Keratinocyte (primary cell): ENCODE data around the gene IDE. TPM values are rescaled to one million over a fixed set of nuclear protein-coding genes. Genes with fewer than 3 reads are reported as not detected.

Experiments
- DNase-seq: peaks from one replicate; pipeline ENCODE4 v3.0.0-alpha.2; 2011; ENCODE audit warnings: low read depth, missing footprints, low spot score
- FAIRE-seq: peaks from 2 replicates; lab custom pipeline; 2011; peaks lifted over from hg19 to GRCh38; lab: Jason Lieb, UNC
- H2AFZ ChIP-seq: 2 replicates; pipeline ENCODE4 v1.6.0; 2012; ENCODE audit warnings: low read length, control low read depth, inconsistent platforms; ENCODE audit not compliant: control insufficient read depth
- H3K27ac ChIP-seq: 2 replicates; pipeline ENCODE4 v1.5.1; 2011; ENCODE audit warnings: low read length; ENCODE audit not compliant: control insufficient read depth, insufficient read depth
- H3K27me3 ChIP-seq: 3 replicates; pipeline ENCODE4 v1.6.0; 2011; ENCODE audit warnings: low read length; ENCODE audit not compliant: control insufficient read depth, insufficient read depth; ENCODE audit errors: extremely low read depth
- H3K36me3 ChIP-seq, 2 experiments: 2 replicates in 1 of 2; 3 replicates in 1 of 2; pipeline ENCODE4 v1.5.1; 2011; ENCODE audit warnings: low read length in 2 of 2, mild to moderate bottlenecking in 1 of 2; ENCODE audit not compliant: control insufficient read depth in 2 of 2, insufficient read depth in 2 of 2; ENCODE audit errors: extremely low read depth in 1 of 2
- H3K4me1 ChIP-seq: 3 replicates; pipeline ENCODE4 v1.5.1; 2011; ENCODE audit warnings: low read length; ENCODE audit not compliant: control insufficient read depth, insufficient read depth; ENCODE audit errors: extremely low read depth
- H3K4me2 ChIP-seq: 3 replicates; pipeline ENCODE4 v1.6.0; 2011; ENCODE audit warnings: low read depth, low read length; ENCODE audit not compliant: control insufficient read depth, insufficient read depth; ENCODE audit errors: extremely low read depth
- H3K4me3 ChIP-seq, 3 experiments: fragments of 200-600 bp in 1 of 3; sonication (generic) in 1 of 3; 2 replicates in 2 of 3; 3 replicates in 1 of 3; pipeline ENCODE4 v1.5.1; 2011 to 2016; ENCODE audit warnings: low read length in 3 of 3, mild to moderate bottlenecking in 3 of 3, control low read depth in 2 of 3, inconsistent platforms in 1 of 3, low read depth in 1 of 3, mixed read lengths in 1 of 3, mixed run types in 1 of 3, moderate library complexity in 1 of 3; ENCODE audit not compliant: control insufficient read depth in 2 of 3, insufficient read depth in 2 of 3; ENCODE audit errors: extremely low read depth in 1 of 3
- H3K79me2 ChIP-seq: 2 replicates; pipeline ENCODE4 v1.6.0; 2012; ENCODE audit warnings: low read length; ENCODE audit not compliant: control insufficient read depth, insufficient read depth
- H3K9ac ChIP-seq: 3 replicates; pipeline ENCODE4 v1.6.0; 2011; ENCODE audit warnings: low read length; ENCODE audit not compliant: control insufficient read depth, insufficient read depth; ENCODE audit errors: extremely low read depth
- H3K9me1 ChIP-seq: 3 replicates; pipeline ENCODE4 v1.6.0; 2011; ENCODE audit warnings: low read length; ENCODE audit not compliant: control insufficient read depth, insufficient read depth; ENCODE audit errors: extremely low read depth
- H3K9me3 ChIP-seq: 2 replicates; pipeline ENCODE4 v1.5.1; 2012; ENCODE audit warnings: low read depth, low read length; ENCODE audit not compliant: control insufficient read depth
- H4K20me1 ChIP-seq: 3 replicates; pipeline ENCODE4 v1.6.0; 2011; ENCODE audit warnings: low read length; ENCODE audit not compliant: control insufficient read depth, insufficient read depth; ENCODE audit errors: extremely low read depth
- CTCF ChIP-seq, 3 experiments: IDR thresholded peaks in 1 of 3; conservative IDR thresholded peaks in 1 of 3; optimal IDR thresholded peaks in 1 of 3; 2 replicates in 2 of 3; 3 replicates in 1 of 3; pipeline versions ENCODE3 to v1.5.1; 2011; ENCODE audit warnings: low read length in 3 of 3, mild to moderate bottlenecking in 3 of 3, moderate library complexity in 2 of 3, control low read depth in 1 of 3, inconsistent platforms in 1 of 3; ENCODE audit not compliant: insufficient read depth in 2 of 3; ENCODE audit errors: extremely low read depth in 1 of 3
- EZH2 ChIP-seq: IDR thresholded peaks from one replicate; pipeline ENCODE4 v1.6.1; 2012; ENCODE audit warnings: inconsistent platforms, mild to moderate bottlenecking, low read length, moderate library complexity
- dilution Hi-C: fragments of 300-500 bp; cut with MboI; formaldehyde crosslinking; loops from one replicate; pipeline ENCODE4 v1.7.0; 2020; ENCODE audit warnings: low sequenced_read_pairs; ENCODE audit not compliant: extremely low pct_ligation_motif_present
- polyA plus RNA-seq, 5 experiments: library from polyadenylated mRNA; depleted of rRNA in 3 of 5; stranded (reverse) in 3 of 5; stranded (forward) in 1 of 5; unstranded in 1 of 5; fragments of >200 nt; gene quantifications; 1 replicate in 1 of 5; 2 replicates in 3 of 5; 3 replicates in 1 of 5; pipeline versions ENCODE4 v1.2.1 to v1.2.3, GENCODE V29; 2011 to 2012; ENCODE audit warnings: missing spikeins in 2 of 5, low read depth in 1 of 5, low replicate concordance in 1 of 5

IDE gene
- polyA plus RNA-seq, 1 donor (not counting 4 experiments of a cell fraction or from before 2014, with no cell fraction given): 24.4 TPM

GRCh38 chr10:92432596-92432995, 141.3 kb downstream of the IDE start:
- TF ChIP-seq CTCF (optimal IDR thresholded peaks at IDR 0.05 in 1 of 3, IDR thresholded peaks at IDR 0.05 in 1 of 3, conservative IDR thresholded peaks at IDR 0.05 in 1 of 3; ENCODE audit: extremely low read depth in 1 of 3, insufficient read depth in 2 of 3, low read length in 3 of 3): no peak
- TF ChIP-seq EZH2: no peak
- dilution Hi-C loops: no loop called here
- Histone ChIP-seq H3K9ac (no peak overlapping the region), H3K9me1 (no peaks in the 10 kb centered on the region), H3K4me3 (no peak overlapping the region), H3K79me2 (no peaks in the 10 kb centered on the region), H3K36me3 (no peaks in the 10 kb centered on the region), H4K20me1 (no peaks in the 10 kb centered on the region), H3K27me3 (no peaks in the 10 kb centered on the region), H3K4me1 (no peaks in the 10 kb centered on the region), H2AFZ (no peak overlapping the region), H3K27ac (no peak overlapping the region), H3K4me2 (no peak overlapping the region), H3K9me3 (no peaks in the 10 kb centered on the region)
- no peak for DNase-seq
- no peak for FAIRE-seq

GRCh38 chr10:92430103-92430502, 143.8 kb downstream of the IDE start:
- no peak overlapping the region for H2AFZ ChIP-seq
- H3K4me2 ChIP-seq: no peak overlapping the region
- no peaks in the 10 kb centered on the region for H3K9me1 ChIP-seq
- H3K27me3 ChIP-seq: no peaks in the 10 kb centered on the region
- H3K27ac ChIP-seq: no peak overlapping the region
- H3K4me1 ChIP-seq: no peaks in the 10 kb centered on the region
- DNase-seq (no peak), FAIRE-seq (no peak)
- H3K4me3 ChIP-seq: no peak overlapping the region
- no peaks in the 10 kb centered on the region for H3K36me3 ChIP-seq
- TF ChIP-seq CTCF (optimal IDR thresholded peaks at IDR 0.05 in 1 of 3, IDR thresholded peaks at IDR 0.05 in 1 of 3, conservative IDR thresholded peaks at IDR 0.05 in 1 of 3; ENCODE audit: extremely low read depth in 1 of 3, insufficient read depth in 2 of 3, low read length in 3 of 3) (no peak), EZH2 (no peak)
- no peaks in the 10 kb centered on the region for H4K20me1 ChIP-seq
- no peaks in the 10 kb centered on the region for H3K9me3 ChIP-seq
- no peaks in the 10 kb centered on the region for H3K79me2 ChIP-seq
- dilution Hi-C loops: no loop called here
- H3K9ac ChIP-seq: no peak overlapping the region
